Neural cell (in vitro differentiated cells): Measurements from ENCODE around the gene EFR3B. TPM values are rescaled to one million over a fixed set of nuclear protein-coding genes. Genes with fewer than 3 reads are reported as not detected.

Experiments
- H2AFZ ChIP-seq: fragments of 200-600, 300-800 bp; sonication (generic), shearing (Covaris generic); 2 replicates; pipeline ENCODE4 v1.6.0; 2014; ENCODE audit warnings: low read depth, mild to moderate bottlenecking, antibody characterized with exemption, low read length, moderate library complexity
- H3F3A ChIP-seq: fragments of 200-600 bp; shearing (Covaris generic); 2 replicates; pipeline ENCODE4 v1.6.1; 2016; ENCODE audit warnings: mild to moderate bottlenecking, moderate library complexity, mixed read lengths, antibody characterized with exemption, low read length; ENCODE audit not compliant: insufficient read depth, poor library complexity, severe bottlenecking
- H3K27ac ChIP-seq: fragments of 200-600, 300-800 bp; sonication (generic), shearing (Covaris generic); 2 replicates; pipeline ENCODE4 v1.5.1; 2014; ENCODE audit warnings: mild to moderate bottlenecking, low read length, moderate library complexity
- H3K27me3 ChIP-seq: fragments of 300-800, 200-600 bp; sonication (generic), shearing (Covaris generic); 2 replicates; pipeline ENCODE4 v1.6.0; 2014; ENCODE audit warnings: mild to moderate bottlenecking, low read depth, low read length, moderate library complexity; ENCODE audit not compliant: insufficient read depth
- H3K36me3 ChIP-seq: fragments of 300-800, 200-600 bp; sonication (generic), shearing (Covaris generic); 2 replicates; pipeline ENCODE4 v1.5.1; 2014; ENCODE audit warnings: mild to moderate bottlenecking, antibody characterized with exemption, low read length, moderate library complexity; ENCODE audit not compliant: insufficient read depth
- H3K4me2 ChIP-seq: fragments of 300-800, 200-600 bp; sonication (generic), shearing (Covaris generic); 2 replicates; pipeline ENCODE4 v1.6.0; 2014; ENCODE audit warnings: mild to moderate bottlenecking, low read length
- H3K4me3 ChIP-seq: fragments of 300-800, 200-600 bp; sonication (generic), shearing (Covaris generic); 2 replicates; pipeline ENCODE4 v1.5.1; 2014; ENCODE audit warnings: mild to moderate bottlenecking, low read length, moderate library complexity
- H3K79me2 ChIP-seq: fragments of 200-600 bp; shearing (Covaris generic); replicated peaks from 2 replicates; pipeline ENCODE4 v1.6.0; 2014; ENCODE audit warnings: mild to moderate bottlenecking, low read length, moderate library complexity; ENCODE audit not compliant: insufficient read depth
- H3K9ac ChIP-seq: fragments of 300-800, 200-600 bp; sonication (generic), shearing (Covaris generic); 2 replicates; pipeline ENCODE4 v1.6.1; 2016; ENCODE audit warnings: mild to moderate bottlenecking, low read length, mixed read lengths
- H3K9me2 ChIP-seq: fragments of 200-600 bp; shearing (Covaris generic); 2 replicates; pipeline ENCODE4 v1.6.1; 2016; ENCODE audit warnings: mild to moderate bottlenecking, low read length, mixed read lengths; ENCODE audit not compliant: insufficient read depth
- H3K9me3 ChIP-seq: fragments of 200-600, 300-800 bp; sonication (generic), shearing (Covaris generic); 2 replicates; pipeline ENCODE4 v1.6.1; 2016; ENCODE audit warnings: mild to moderate bottlenecking, mixed run types, low read length, moderate library complexity, mixed read lengths
- H4K20me1 ChIP-seq: fragments of 200-600 bp; shearing (Covaris generic); 2 replicates; pipeline ENCODE4 v1.6.1; 2016; ENCODE audit warnings: mild to moderate bottlenecking, mixed run types; ENCODE audit not compliant: insufficient read depth
- CTCF ChIP-seq: fragments of 450-650 bp; IDR thresholded peaks from 2 replicates; pipeline ENCODE4 v1.5.1; 2014; ENCODE audit warnings: antibody characterized with exemption, mild to moderate bottlenecking, moderate library complexity; ENCODE audit not compliant: poor library complexity, severe bottlenecking
- EP300 ChIP-seq: fragments of 450-650 bp; conservative IDR thresholded peaks from 2 replicates; pipeline ENCODE4 v1.6.1; 2014; ENCODE audit warnings: antibody characterized with exemption, mild to moderate bottlenecking, moderate library complexity; ENCODE audit not compliant: poor library complexity, severe bottlenecking
- EZH2 ChIP-seq: fragments of 200-600, 300-800 bp; shearing (Covaris generic), sonication (generic); IDR thresholded peaks from 2 replicates; pipeline ENCODE4 v1.6.1; 2014; ENCODE audit warnings: antibody characterized with exemption, low read length, borderline replicate concordance, mild to moderate bottlenecking; ENCODE audit not compliant: insufficient read depth, poor library complexity, severe bottlenecking
- MXI1 ChIP-seq: fragments of 450-650 bp; conservative IDR thresholded peaks from 2 replicates; pipeline ENCODE4 v1.6.1; 2014; ENCODE audit warnings: antibody characterized with exemption, mild to moderate bottlenecking; ENCODE audit not compliant: poor library complexity, severe bottlenecking
- POLR2AphosphoS5 ChIP-seq: IDR thresholded peaks from 2 replicates; pipeline ENCODE4 v1.6.1; 2012
- RAD21 ChIP-seq: fragments of 450-650 bp; conservative IDR thresholded peaks from 2 replicates; pipeline ENCODE4 v1.6.1; 2014; ENCODE audit warnings: antibody characterized with exemption, mild to moderate bottlenecking, moderate library complexity
- REST ChIP-seq: IDR thresholded peaks from 2 replicates; pipeline ENCODE4 v1.6.1; 2012; ENCODE audit warnings: borderline replicate concordance
- SMC3 ChIP-seq: fragments of 450-650 bp; conservative IDR thresholded peaks from 2 replicates; pipeline ENCODE4 v1.6.1; 2014; ENCODE audit warnings: antibody characterized with exemption, mild to moderate bottlenecking, moderate library complexity; ENCODE audit not compliant: poor library complexity
- TAF1 ChIP-seq: IDR thresholded peaks from 2 replicates; pipeline ENCODE4 v1.6.1; 2012; ENCODE audit warnings: low read depth
- polyA plus RNA-seq: library from polyadenylated mRNA; depleted of rRNA; stranded (reverse); fragments of >200 nt; gene quantifications from 2 replicates; pipeline ENCODE4 v1.2.3, GENCODE V29; 2014

Gene EFR3B
- polyA plus RNA-seq, 1 donor from 2014 or later = 29.3 TPM

- no peak overlapping the region for H3K4me2 ChIP-seq
- H3K9me2 ChIP-seq = no peaks in the 10 kb centered on the region
- TF ChIP-seq REST (no peak), SMC3 (no peak), CTCF (no peak), EZH2 (no peak), POLR2AphosphoS5 (no peak), MXI1 (no peak), EP300 (no peak), TAF1 (no peak), RAD21 (no peak)
- H3K4me3 ChIP-seq = no peak overlapping the region
- no peaks in the 10 kb centered on the region for H3K36me3 ChIP-seq
- no peaks in the 10 kb centered on the region for H3F3A ChIP-seq
- H2AFZ ChIP-seq = no peak overlapping the region
- H3K27me3 ChIP-seq = no peaks in the 10 kb centered on the region
- no peaks in the 10 kb centered on the region for H4K20me1 ChIP-seq
- peak overlapping the region; percentile 1 for H3K9ac ChIP-seq
- H3K9me3 ChIP-seq = no peaks in the 10 kb centered on the region
- H3K79me2 ChIP-seq = no peaks in the 10 kb centered on the region
- no peak overlapping the region for H3K27ac ChIP-seq
These were observed 89.9 kb downstream of the EFR3B start for GRCh38 chr2:25131567-25132298.

GRCh38 chr2:25132299-25132635, 90.4 kb downstream of the EFR3B start:
- Histone ChIP-seq H3K36me3 (no peaks in the 10 kb centered on the region), H3K27me3 (no peaks in the 10 kb centered on the region), H3K4me3 (no peak overlapping the region), H3K9ac (peak overlapping the region; percentile 1), H3K27ac (no peak overlapping the region), H3K79me2 (no peaks in the 10 kb centered on the region), H3K9me2 (no peaks in the 10 kb centered on the region), H2AFZ (no peak overlapping the region), H3K4me2 (no peak overlapping the region), H3K9me3 (no peaks in the 10 kb centered on the region), H3F3A (no peaks in the 10 kb centered on the region), H4K20me1 (no peaks in the 10 kb centered on the region)
- no peak for TF ChIP-seq TAF1
- no peak for TF ChIP-seq EZH2
- TF ChIP-seq MXI1 = no peak
- TF ChIP-seq POLR2AphosphoS5 = no peak
- no peak for TF ChIP-seq EP300
- TF ChIP-seq CTCF = no peak
- no peak for TF ChIP-seq SMC3
- no peak for TF ChIP-seq REST
- no peak for TF ChIP-seq RAD21
